Measurements from ENCODE around the gene CACNB4. TPM values are rescaled to one million over a fixed set of nuclear protein-coding genes. Genes with fewer than 3 reads are reported as not detected.

Gene CACNB4
- total and polyA plus RNA-seq, 2 of the 4 experiments (the other 2 are of a cell fraction), result 0.12 to 0.36 TPM

DNA sequence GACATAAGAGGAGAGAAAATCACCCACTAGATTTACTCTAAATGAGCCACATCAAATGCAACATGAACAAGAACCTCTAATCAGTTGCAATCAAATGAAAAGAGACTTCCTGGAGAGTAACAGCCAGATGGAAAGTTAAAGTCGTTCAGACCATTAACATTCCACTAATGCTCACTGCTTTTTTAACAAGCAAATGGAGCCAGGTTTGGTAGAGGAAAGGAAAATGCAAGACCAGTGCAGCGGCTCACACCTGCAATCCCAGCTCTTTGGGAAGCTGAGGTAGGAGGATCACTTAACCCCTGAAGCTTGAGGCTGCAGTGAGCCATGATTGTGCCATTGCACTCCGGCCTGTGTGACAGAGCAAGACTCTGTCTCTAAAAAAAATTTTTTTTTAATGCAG is 48.5 kb downstream of the CACNB4 start:
- no peak overlapping the region for H3K18ac ChIP-seq (ENCODE audit: low read depth, low read length)
- dilution Hi-C loops (cut with HindIII; ENCODE audit: low sequenced_read_pairs, unreplicated experiment), result no loop called here
- no peaks in the 10 kb centered on the region for H3K9me1 ChIP-seq (ENCODE audit: insufficient read depth, low read length)
- no peak overlapping the region for H3K23ac ChIP-seq (ENCODE audit: low read depth, low read length)
- H2AFZ ChIP-seq (replicated peaks; ENCODE audit: low read length, poor library complexity), result no peak overlapping the region
- no peaks in the 10 kb centered on the region for H3K36me3 ChIP-seq (ENCODE audit: control insufficient read depth, insufficient read depth, low read length)
- DNase-seq (no peak), ATAC-seq (ENCODE audit: low read depth) (no peak)
- H2AK9ac ChIP-seq (replicated peaks; ENCODE audit: low read depth, low read length, poor library complexity), result no peak overlapping the region
- H4K8ac ChIP-seq (ENCODE audit: low read depth in 2 of 2, low read length in 2 of 2), result no peak overlapping the region
- peaks cover 27% of the 10 kb centered on the region for H3K27me3 ChIP-seq (ENCODE audit: control insufficient read depth, insufficient read depth, low read length)
- no peaks in the 10 kb centered on the region for H3K79me1 ChIP-seq (ENCODE audit: low read depth in 1 of 2, low read length in 2 of 2)
- H2AK5ac ChIP-seq (ENCODE audit: low read depth, low read length), result no peak overlapping the region
- H3K4ac ChIP-seq (ENCODE audit: low read depth, low read length), result no peak overlapping the region
- CTCF ChIA-PET, result no interaction called here
- H3K56ac ChIP-seq (ENCODE audit: extremely low read depth, insufficient read depth, low read length), result no peak overlapping the region
- H3K4me1 ChIP-seq (ENCODE audit: control insufficient read depth, insufficient read depth, low read length), result no peaks in the 10 kb centered on the region
- H4K91ac ChIP-seq (ENCODE audit: insufficient read depth, low read depth, low read length), result no peak overlapping the region
- no peak overlapping the region for H4K5ac ChIP-seq (ENCODE audit: low read depth, low read length)
- no peak overlapping the region for H2BK5ac ChIP-seq (ENCODE audit: low read depth, low read length, poor library complexity, severe bottlenecking)
- no peaks in the 10 kb centered on the region for H3K9me3 ChIP-seq (ENCODE audit: control insufficient read depth, insufficient read depth, low read length)
- intact Hi-C loops (cut with micrococcal nuclease), result no loop called here
- in situ Hi-C loops (cut with MboI; ENCODE audit: low sequenced_read_pairs), result no loop called here
- H3K14ac ChIP-seq (replicated peaks; ENCODE audit: low read depth, low read length), result no peak overlapping the region
- POLR2A ChIA-PET (ENCODE audit: unreplicated experiment), result no interaction called here
- H3K9ac ChIP-seq (ENCODE audit: low read depth, low read length), result no peak overlapping the region
- no peak overlapping the region for H2BK15ac ChIP-seq (ENCODE audit: low read depth, low read length)
- H2BK120ac ChIP-seq (ENCODE audit: low read depth, low read length), result no peak overlapping the region
- no peak overlapping the region for H2BK20ac ChIP-seq (ENCODE audit: low read depth, low read length)
- TF ChIP-seq MAZ (IDR thresholded peaks at IDR 0.05; ENCODE audit: borderline replicate concordance, low read depth, low read length) (no peak), RFX5 (IDR thresholded peaks at IDR 0.05; ENCODE audit: low read depth, low read length) (no peak), BHLHE40 (IDR thresholded peaks at IDR 0.05; ENCODE audit: low read depth, low read length) (no peak), NFE2L2 (IDR thresholded peaks at IDR 0.05; ENCODE audit: low read depth, low read length) (no peak), MAFK (IDR thresholded peaks at IDR 0.05; ENCODE audit: low read depth, low read length) (no peak), CHD1 (IDR thresholded peaks at IDR 0.05; ENCODE audit: low read depth, low read length) (no peak), CEBPB (IDR thresholded peaks at IDR 0.05; ENCODE audit: low read depth, low read length) (no peak), POLR2A (IDR thresholded peaks at IDR 0.05; ENCODE audit: low read depth, low read length) (no peak), RCOR1 (IDR thresholded peaks at IDR 0.05; ENCODE audit: insufficient replicate concordance, low read length) (no peak), MXI1 (IDR thresholded peaks at IDR 0.05; ENCODE audit: borderline replicate concordance, low read depth, low read length) (no peak), SMC3 (IDR thresholded peaks at IDR 0.05; ENCODE audit: low read depth, low read length) (no peak), FOS (IDR thresholded peaks at IDR 0.05; ENCODE audit: low read depth, low read length) (no peak)
- TF ChIP-seq, protein P1, sequence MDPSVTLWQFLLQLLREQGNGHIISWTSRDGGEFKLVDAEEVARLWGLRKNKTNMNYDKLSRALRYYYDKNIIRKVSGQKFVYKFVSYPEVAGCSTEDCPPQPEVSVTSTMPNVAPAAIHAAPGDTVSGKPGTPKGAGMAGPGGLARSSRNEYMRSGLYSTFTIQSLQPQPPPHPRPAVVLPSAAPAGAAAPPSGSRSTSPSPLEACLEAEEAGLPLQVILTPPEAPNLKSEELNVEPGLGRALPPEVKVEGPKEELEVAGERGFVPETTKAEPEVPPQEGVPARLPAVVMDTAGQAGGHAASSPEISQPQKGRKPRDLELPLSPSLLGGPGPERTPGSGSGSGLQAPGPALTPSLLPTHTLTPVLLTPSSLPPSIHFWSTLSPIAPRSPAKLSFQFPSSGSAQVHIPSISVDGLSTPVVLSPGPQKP (IDR thresholded peaks at IDR 0.05; ENCODE audit: borderline replicate concordance, low read depth, low read length), result no peak
- TF ChIP-seq, protein P2, sequence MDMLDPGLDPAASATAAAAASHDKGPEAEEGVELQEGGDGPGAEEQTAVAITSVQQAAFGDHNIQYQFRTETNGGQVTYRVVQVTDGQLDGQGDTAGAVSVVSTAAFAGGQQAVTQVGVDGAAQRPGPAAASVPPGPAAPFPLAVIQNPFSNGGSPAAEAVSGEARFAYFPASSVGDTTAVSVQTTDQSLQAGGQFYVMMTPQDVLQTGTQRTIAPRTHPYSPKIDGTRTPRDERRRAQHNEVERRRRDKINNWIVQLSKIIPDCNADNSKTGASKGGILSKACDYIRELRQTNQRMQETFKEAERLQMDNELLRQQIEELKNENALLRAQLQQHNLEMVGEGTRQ (IDR thresholded peaks at IDR 0.05; ENCODE audit: low read depth, low read length), result no peak
- TF ChIP-seq, protein P3, sequence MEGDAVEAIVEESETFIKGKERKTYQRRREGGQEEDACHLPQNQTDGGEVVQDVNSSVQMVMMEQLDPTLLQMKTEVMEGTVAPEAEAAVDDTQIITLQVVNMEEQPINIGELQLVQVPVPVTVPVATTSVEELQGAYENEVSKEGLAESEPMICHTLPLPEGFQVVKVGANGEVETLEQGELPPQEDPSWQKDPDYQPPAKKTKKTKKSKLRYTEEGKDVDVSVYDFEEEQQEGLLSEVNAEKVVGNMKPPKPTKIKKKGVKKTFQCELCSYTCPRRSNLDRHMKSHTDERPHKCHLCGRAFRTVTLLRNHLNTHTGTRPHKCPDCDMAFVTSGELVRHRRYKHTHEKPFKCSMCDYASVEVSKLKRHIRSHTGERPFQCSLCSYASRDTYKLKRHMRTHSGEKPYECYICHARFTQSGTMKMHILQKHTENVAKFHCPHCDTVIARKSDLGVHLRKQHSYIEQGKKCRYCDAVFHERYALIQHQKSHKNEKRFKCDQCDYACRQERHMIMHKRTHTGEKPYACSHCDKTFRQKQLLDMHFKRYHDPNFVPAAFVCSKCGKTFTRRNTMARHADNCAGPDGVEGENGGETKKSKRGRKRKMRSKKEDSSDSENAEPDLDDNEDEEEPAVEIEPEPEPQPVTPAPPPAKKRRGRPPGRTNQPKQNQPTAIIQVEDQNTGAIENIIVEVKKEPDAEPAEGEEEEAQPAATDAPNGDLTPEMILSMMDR (conservative IDR thresholded peaks at IDR 0.05; ENCODE audit: low read depth, low read length), result no peak
- no TSS peak for BruUV-seq (replicated peaks)
- no peak overlapping the region for H3K27ac ChIP-seq (ENCODE audit: insufficient read depth, low read length)
- no peaks in the 10 kb centered on the region for H4K20me1 ChIP-seq (ENCODE audit: insufficient read depth, low read length)
- no peak overlapping the region for H3K4me3 ChIP-seq (ENCODE audit: insufficient read depth, low read depth, low read length)
- no peak overlapping the region for H3K4me2 ChIP-seq (ENCODE audit: low read depth, low read length)
- no CpG with 5 or more reads among the region's 3 CpGs for WGBS, 2 experiments (ENCODE audit: extremely low coverage in 2 of 2, insufficient read length in 1 of 2)
